ENCODE measurements around the gene IFIT5.

- no peak for TF ChIP-seq CTCF (conservative IDR thresholded peaks at IDR 0.05; ENCODE audit: low read length)
- TF ChIP-seq EZH2phosphoT487 (IDR thresholded peaks at IDR 0.05; ENCODE audit: borderline replicate concordance), result no peak
Measured at GRCh38 chr10:89458784-89459183, 44.4 kb downstream of the IFIT5 start.
